Keratinocyte (primary cell): Measurements from ENCODE around the gene NDUFAF8. TPM values are rescaled to one million over a fixed set of nuclear protein-coding genes. Genes with fewer than 3 reads are reported as not detected.

Experiments used
- DNase-seq: peaks from one replicate; pipeline ENCODE4 v3.0.0-alpha.2; 2011; ENCODE audit warnings: low read depth, missing footprints, low spot score
- FAIRE-seq: peaks from 2 replicates; lab custom pipeline; 2011; peaks lifted over from hg19 to GRCh38; lab: Jason Lieb, UNC
- H2AFZ ChIP-seq: 2 replicates; pipeline ENCODE4 v1.6.0; 2012; ENCODE audit warnings: low read length, control low read depth, inconsistent platforms; ENCODE audit not compliant: control insufficient read depth
- H3K27ac ChIP-seq: 2 replicates; pipeline ENCODE4 v1.5.1; 2011; ENCODE audit warnings: low read length; ENCODE audit not compliant: control insufficient read depth, insufficient read depth
- H3K27me3 ChIP-seq: 3 replicates; pipeline ENCODE4 v1.6.0; 2011; ENCODE audit warnings: low read length; ENCODE audit not compliant: control insufficient read depth, insufficient read depth; ENCODE audit errors: extremely low read depth
- H3K36me3 ChIP-seq, 2 experiments: 2 replicates in 1 of 2; 3 replicates in 1 of 2; pipeline ENCODE4 v1.5.1; 2011; ENCODE audit warnings: low read length in 2 of 2, mild to moderate bottlenecking in 1 of 2; ENCODE audit not compliant: control insufficient read depth in 2 of 2, insufficient read depth in 2 of 2; ENCODE audit errors: extremely low read depth in 1 of 2
- H3K4me1 ChIP-seq: 3 replicates; pipeline ENCODE4 v1.5.1; 2011; ENCODE audit warnings: low read length; ENCODE audit not compliant: control insufficient read depth, insufficient read depth; ENCODE audit errors: extremely low read depth
- H3K4me2 ChIP-seq: 3 replicates; pipeline ENCODE4 v1.6.0; 2011; ENCODE audit warnings: low read depth, low read length; ENCODE audit not compliant: control insufficient read depth, insufficient read depth; ENCODE audit errors: extremely low read depth
- H3K4me3 ChIP-seq, 3 experiments: fragments of 200-600 bp in 1 of 3; sonication (generic) in 1 of 3; 2 replicates in 2 of 3; 3 replicates in 1 of 3; pipeline ENCODE4 v1.5.1; 2011 to 2016; ENCODE audit warnings: low read length in 3 of 3, mild to moderate bottlenecking in 3 of 3, control low read depth in 2 of 3, inconsistent platforms in 1 of 3, low read depth in 1 of 3, mixed read lengths in 1 of 3, mixed run types in 1 of 3, moderate library complexity in 1 of 3; ENCODE audit not compliant: control insufficient read depth in 2 of 3, insufficient read depth in 2 of 3; ENCODE audit errors: extremely low read depth in 1 of 3
- H3K79me2 ChIP-seq: 2 replicates; pipeline ENCODE4 v1.6.0; 2012; ENCODE audit warnings: low read length; ENCODE audit not compliant: control insufficient read depth, insufficient read depth
- H3K9ac ChIP-seq: 3 replicates; pipeline ENCODE4 v1.6.0; 2011; ENCODE audit warnings: low read length; ENCODE audit not compliant: control insufficient read depth, insufficient read depth; ENCODE audit errors: extremely low read depth
- H3K9me1 ChIP-seq: 3 replicates; pipeline ENCODE4 v1.6.0; 2011; ENCODE audit warnings: low read length; ENCODE audit not compliant: control insufficient read depth, insufficient read depth; ENCODE audit errors: extremely low read depth
- H3K9me3 ChIP-seq: 2 replicates; pipeline ENCODE4 v1.5.1; 2012; ENCODE audit warnings: low read depth, low read length; ENCODE audit not compliant: control insufficient read depth
- H4K20me1 ChIP-seq: 3 replicates; pipeline ENCODE4 v1.6.0; 2011; ENCODE audit warnings: low read length; ENCODE audit not compliant: control insufficient read depth, insufficient read depth; ENCODE audit errors: extremely low read depth
- CTCF ChIP-seq, 3 experiments: IDR thresholded peaks in 1 of 3; conservative IDR thresholded peaks in 1 of 3; optimal IDR thresholded peaks in 1 of 3; 2 replicates in 2 of 3; 3 replicates in 1 of 3; pipeline versions ENCODE3 to v1.5.1; 2011; ENCODE audit warnings: low read length in 3 of 3, mild to moderate bottlenecking in 3 of 3, moderate library complexity in 2 of 3, control low read depth in 1 of 3, inconsistent platforms in 1 of 3; ENCODE audit not compliant: insufficient read depth in 2 of 3; ENCODE audit errors: extremely low read depth in 1 of 3
- EZH2 ChIP-seq: IDR thresholded peaks from one replicate; pipeline ENCODE4 v1.6.1; 2012; ENCODE audit warnings: inconsistent platforms, mild to moderate bottlenecking, low read length, moderate library complexity
- dilution Hi-C: fragments of 300-500 bp; cut with MboI; formaldehyde crosslinking; loops from one replicate; pipeline ENCODE4 v1.7.0; 2020; ENCODE audit warnings: low sequenced_read_pairs; ENCODE audit not compliant: extremely low pct_ligation_motif_present
- polyA plus RNA-seq, 5 experiments: library from polyadenylated mRNA; depleted of rRNA in 3 of 5; stranded (reverse) in 3 of 5; stranded (forward) in 1 of 5; unstranded in 1 of 5; fragments of >200 nt; gene quantifications; 1 replicate in 1 of 5; 2 replicates in 3 of 5; 3 replicates in 1 of 5; pipeline versions ENCODE4 v1.2.1 to v1.2.3, GENCODE V29; 2011 to 2012; ENCODE audit warnings: missing spikeins in 2 of 5, low read depth in 1 of 5, low replicate concordance in 1 of 5

NDUFAF8 gene
- polyA plus RNA-seq, 1 donor (not counting 4 experiments of a cell fraction or from before 2014, with no cell fraction given) = 171 TPM

GRCh38 chr17:81200201-81200600, 38.9 kb upstream of the NDUFAF8 start:
- H2AFZ ChIP-seq = no peak overlapping the region
- no peak overlapping the region for H3K4me3 ChIP-seq
- H3K9me1 ChIP-seq = no peaks in the 10 kb centered on the region
- no peak overlapping the region for H3K9ac ChIP-seq
- no peaks in the 10 kb centered on the region for H3K79me2 ChIP-seq
- no peaks in the 10 kb centered on the region for H4K20me1 ChIP-seq
- dilution Hi-C loops = no loop called here
- DNase-seq = no peak
- H3K27me3 ChIP-seq = no peaks in the 10 kb centered on the region
- no peaks in the 10 kb centered on the region for H3K4me1 ChIP-seq
- H3K9me3 ChIP-seq = no peaks in the 10 kb centered on the region
- H3K4me2 ChIP-seq = no peak overlapping the region
- FAIRE-seq = no peak
- TF ChIP-seq CTCF (optimal IDR thresholded peaks at IDR 0.05 in 1 of 3, IDR thresholded peaks at IDR 0.05 in 1 of 3, conservative IDR thresholded peaks at IDR 0.05 in 1 of 3; ENCODE audit: extremely low read depth in 1 of 3, insufficient read depth in 2 of 3, low read length in 3 of 3) (no peak), EZH2 (no peak)
- H3K36me3 ChIP-seq = no peaks in the 10 kb centered on the region
- no peak overlapping the region for H3K27ac ChIP-seq

GRCh38 chr17:81200695-81201580, 38.2 kb upstream of the NDUFAF8 start:
- DNase-seq = no peak
- peak; percentile 43 for FAIRE-seq
- H3K9ac ChIP-seq = no peak overlapping the region
- no peak overlapping the region for H2AFZ ChIP-seq
- dilution Hi-C loops = no loop called here
- no peak overlapping the region for H3K27ac ChIP-seq
- H3K4me3 ChIP-seq = no peak overlapping the region
- no peaks in the 10 kb centered on the region for H3K4me1 ChIP-seq
- no peak for TF ChIP-seq EZH2
- TF ChIP-seq CTCF (optimal IDR thresholded peaks at IDR 0.05 in 1 of 3, IDR thresholded peaks at IDR 0.05 in 1 of 3, conservative IDR thresholded peaks at IDR 0.05 in 1 of 3; ENCODE audit: extremely low read depth in 1 of 3, insufficient read depth in 2 of 3, low read length in 3 of 3) = peak; percentile 60 to 61 (median 61)
- H3K4me2 ChIP-seq = no peak overlapping the region
- no peaks in the 10 kb centered on the region for H3K79me2 ChIP-seq
- no peaks in the 10 kb centered on the region for H3K27me3 ChIP-seq
- no peaks in the 10 kb centered on the region for H3K9me1 ChIP-seq
- no peaks in the 10 kb centered on the region for H3K9me3 ChIP-seq
- H3K36me3 ChIP-seq = no peaks in the 10 kb centered on the region
- H4K20me1 ChIP-seq = no peaks in the 10 kb centered on the region
